GM12872 (cell line): ENCODE measurements around the gene EIF1.
A peak's percentile ranks its signal among the peaks of the same experiment; 100 is the strongest.

Experiments
- CTCF ChIP-seq: IDR thresholded peaks from 3 replicates; pipeline ENCODE4 v1.5.1; 2011; ENCODE audit warnings: low read depth, mild to moderate bottlenecking, low read length, moderate library complexity; ENCODE audit not compliant: insufficient read depth

The EIF1 gene

GRCh38 chr17:41687828-41688640 is 651 bp upstream of the EIF1 start:
- peak; percentile 58 for TF ChIP-seq CTCF

GRCh38 chr17:41689497-41690299 is 1.0 kb downstream of the EIF1 start:
- TF ChIP-seq CTCF: peak; percentile 79

- TF ChIP-seq CTCF: no peak
These were observed 1.8 kb downstream of the EIF1 start for GRCh38 chr17:41690497-41690896.

GRCh38 chr17:41691031-41691777 is 2.5 kb downstream of the EIF1 start:
- TF ChIP-seq CTCF: no peak

GRCh38 chr17:41692722-41693521 is 4.2 kb downstream of the EIF1 start:
- TF ChIP-seq CTCF: no peak

- 0 out of 3 replicates have a peak, but pooled peaks have one; percentile 1 for TF ChIP-seq CTCF
These were observed 6.5 kb downstream of the EIF1 start for GRCh38 chr17:41695134-41695661.
